IPS-18c (cell line): ENCODE measurements around the gene SLC35E4.
A peak's percentile ranks its signal among the peaks of the same experiment; 100 is the strongest.
"Not testable (repeated sequence)": the region's sequence is repeated elsewhere in the genome, so short reads cannot be mapped to it uniquely, and the experiment has no call there.

Experiments
- H3K4me3 ChIP-seq: 2 replicates; pipeline ENCODE4 v1.7.0; 2013; ENCODE audit warnings: low read depth, mild to moderate bottlenecking, low read length, moderate library complexity; ENCODE audit not compliant: insufficient read depth
- H3K9me3 ChIP-seq: one replicate; pipeline ENCODE4 v1.6.1; 2013; ENCODE audit warnings: mild to moderate bottlenecking, low read length, moderate library complexity; ENCODE audit not compliant: control insufficient read depth, insufficient read depth

SLC35E4 gene

DNA sequence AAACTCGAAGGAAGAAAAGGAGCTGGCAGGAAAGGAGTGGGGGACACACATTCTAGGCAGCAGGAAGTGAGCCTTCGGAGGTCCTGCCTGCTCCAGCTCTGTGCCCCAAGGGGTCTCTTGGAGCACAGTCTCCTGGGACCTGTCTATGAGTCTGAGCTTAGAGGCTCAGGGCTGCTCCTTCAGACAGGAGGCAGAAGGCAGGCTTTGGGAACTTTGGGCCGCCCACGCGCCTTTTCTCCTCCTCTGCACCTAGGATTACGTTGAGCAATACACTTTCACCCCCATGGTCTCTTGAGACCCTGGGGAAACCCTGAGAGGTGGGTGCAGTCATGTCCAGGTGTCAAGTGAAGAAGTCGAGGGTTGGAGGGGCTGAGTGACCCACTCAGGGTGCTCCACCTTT lies 27.6 kb upstream of the SLC35E4 start:
- Histone ChIP-seq H3K9me3 (no peaks in the 10 kb centered on the region), H3K4me3 (no peak overlapping the region; the same call in 1 of the 2 replicates)

- H3K9me3 ChIP-seq, result no peaks in the 10 kb centered on the region
- H3K4me3 ChIP-seq, result no peak overlapping the region
Measured at GRCh38 chr22:30609260-30610185, 26.1 kb upstream of the SLC35E4 start.

- Histone ChIP-seq H3K4me3 (no peak overlapping the region), H3K9me3 (no peaks in the 10 kb centered on the region)
Measured at GRCh38 chr22:30610299-30610698, 25.3 kb upstream of the SLC35E4 start.

DNA sequence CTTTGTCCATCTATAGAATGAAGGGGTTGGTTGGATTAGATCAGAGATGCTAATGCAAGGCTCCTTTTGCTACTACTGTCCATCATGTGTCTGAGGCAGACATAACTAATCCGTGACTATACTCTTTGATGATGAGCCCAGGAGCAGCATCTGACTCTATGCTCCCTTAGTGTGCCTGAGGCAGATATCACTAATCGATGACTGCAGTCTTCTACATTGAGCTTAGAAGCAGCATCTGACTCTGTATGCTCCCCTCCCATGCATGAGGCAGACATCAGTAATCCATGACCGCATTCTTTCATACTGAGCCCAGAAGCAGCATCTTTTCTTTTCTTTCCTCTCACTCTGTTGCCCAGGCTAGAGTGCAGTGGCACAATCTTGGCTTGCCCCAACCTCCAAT lies 24.4 kb upstream of the SLC35E4 start:
- no peaks in the 10 kb centered on the region for H3K9me3 ChIP-seq
- no peak overlapping the region for H3K4me3 ChIP-seq

GRCh38 chr22:30612789-30613188 lies 22.8 kb upstream of the SLC35E4 start:
- Histone ChIP-seq H3K4me3 (no peak overlapping the region), H3K9me3 (no peaks in the 10 kb centered on the region)

- Histone ChIP-seq H3K4me3 (no peak overlapping the region), H3K9me3 (no peaks in the 10 kb centered on the region)
Measured at GRCh38 chr22:30614268-30614667, 21.3 kb upstream of the SLC35E4 start.

GRCh38 chr22:30614879-30615278 lies 20.7 kb upstream of the SLC35E4 start:
- no peaks in the 10 kb centered on the region for H3K9me3 ChIP-seq
- H3K4me3 ChIP-seq, result no peak overlapping the region

GRCh38 chr22:30615543-30615954 lies 20.0 kb upstream of the SLC35E4 start:
- Histone ChIP-seq H3K9me3 (no peaks in the 10 kb centered on the region), H3K4me3 (no peak overlapping the region)

GRCh38 chr22:30617819-30618218 lies 17.8 kb upstream of the SLC35E4 start:
- Histone ChIP-seq H3K9me3 (no peaks in the 10 kb centered on the region), H3K4me3 (no peak overlapping the region)

DNA sequence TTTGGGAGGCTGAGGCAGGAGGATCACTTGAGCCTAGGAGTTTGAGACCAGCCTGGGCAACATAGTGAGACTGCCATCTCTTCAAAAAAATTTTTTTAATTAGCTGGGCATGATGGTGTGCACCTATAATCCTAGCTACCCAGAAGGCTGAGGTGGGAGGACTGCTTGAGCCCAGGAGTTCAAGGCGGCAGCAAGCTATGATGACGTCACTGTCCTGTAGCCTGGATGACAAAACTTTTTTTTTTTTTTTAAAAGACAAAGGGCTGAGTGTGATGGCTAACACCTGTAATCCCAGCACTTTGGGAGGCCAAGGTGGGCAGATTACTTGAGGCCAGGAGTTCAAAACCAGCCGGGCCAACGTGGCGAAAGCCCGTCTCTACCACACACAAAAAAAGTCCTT lies 15.7 kb upstream of the SLC35E4 start:
- not testable (repeated sequence) for H3K4me3 ChIP-seq, H3K9me3 ChIP-seq

GRCh38 chr22:30626413-30626812 lies 9.2 kb upstream of the SLC35E4 start:
- no peaks in the 10 kb centered on the region for H3K9me3 ChIP-seq
- H3K4me3 ChIP-seq, result no peak overlapping the region

DNA sequence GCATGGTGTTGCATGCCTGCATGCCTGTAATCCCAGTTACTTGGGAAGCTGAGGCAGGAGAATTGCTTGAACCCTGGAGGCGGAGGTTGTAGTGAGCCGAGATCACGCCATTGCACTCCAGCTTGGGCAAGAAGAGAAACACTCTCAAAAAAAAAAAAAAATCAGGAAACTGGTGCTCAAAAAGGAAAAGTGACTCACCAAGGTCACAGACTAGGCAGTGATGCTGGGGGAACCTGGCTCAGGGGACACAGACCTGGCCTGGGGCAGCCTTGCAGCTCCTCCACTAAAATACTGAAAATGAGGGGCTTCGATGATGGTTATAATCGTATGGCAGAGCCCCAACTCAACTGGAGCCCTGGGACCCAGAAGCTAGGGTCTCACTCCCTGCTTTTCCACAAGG lies 8.1 kb upstream of the SLC35E4 start:
- Histone ChIP-seq H3K4me3 (no peak overlapping the region), H3K9me3 (no peaks in the 10 kb centered on the region)

GRCh38 chr22:30628491-30628890 lies 7.1 kb upstream of the SLC35E4 start:
- no peak overlapping the region for H3K4me3 ChIP-seq
- H3K9me3 ChIP-seq, result no peaks in the 10 kb centered on the region

DNA sequence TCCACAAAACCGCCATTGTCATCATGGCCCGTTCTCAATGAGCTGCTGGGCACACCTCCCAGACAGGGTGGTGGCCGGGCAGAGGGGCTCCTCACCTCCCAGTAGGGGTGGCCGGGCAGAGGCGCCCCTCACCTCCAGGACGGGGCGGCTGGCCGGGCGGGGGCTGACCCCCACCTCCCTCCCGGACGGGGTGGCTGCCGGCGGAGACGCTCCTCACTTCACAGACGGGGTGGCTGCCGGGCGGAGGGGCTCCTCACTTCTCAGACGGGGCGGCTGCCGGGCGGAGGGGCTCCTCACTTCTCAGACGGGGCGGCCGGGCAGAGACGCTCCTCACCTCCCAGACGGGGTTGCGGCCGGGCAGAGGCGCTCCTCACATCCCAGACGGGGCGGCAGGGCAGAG lies 4.1 kb upstream of the SLC35E4 start:
- not testable (repeated sequence) for H3K4me3 ChIP-seq, H3K9me3 ChIP-seq

GRCh38 chr22:30634471-30635233 lies 929 bp upstream of the SLC35E4 start:
- Histone ChIP-seq H3K9me3 (peaks cover 5% of the 10 kb centered on the region), H3K4me3 (peak overlapping the region; percentile 70)

DNA sequence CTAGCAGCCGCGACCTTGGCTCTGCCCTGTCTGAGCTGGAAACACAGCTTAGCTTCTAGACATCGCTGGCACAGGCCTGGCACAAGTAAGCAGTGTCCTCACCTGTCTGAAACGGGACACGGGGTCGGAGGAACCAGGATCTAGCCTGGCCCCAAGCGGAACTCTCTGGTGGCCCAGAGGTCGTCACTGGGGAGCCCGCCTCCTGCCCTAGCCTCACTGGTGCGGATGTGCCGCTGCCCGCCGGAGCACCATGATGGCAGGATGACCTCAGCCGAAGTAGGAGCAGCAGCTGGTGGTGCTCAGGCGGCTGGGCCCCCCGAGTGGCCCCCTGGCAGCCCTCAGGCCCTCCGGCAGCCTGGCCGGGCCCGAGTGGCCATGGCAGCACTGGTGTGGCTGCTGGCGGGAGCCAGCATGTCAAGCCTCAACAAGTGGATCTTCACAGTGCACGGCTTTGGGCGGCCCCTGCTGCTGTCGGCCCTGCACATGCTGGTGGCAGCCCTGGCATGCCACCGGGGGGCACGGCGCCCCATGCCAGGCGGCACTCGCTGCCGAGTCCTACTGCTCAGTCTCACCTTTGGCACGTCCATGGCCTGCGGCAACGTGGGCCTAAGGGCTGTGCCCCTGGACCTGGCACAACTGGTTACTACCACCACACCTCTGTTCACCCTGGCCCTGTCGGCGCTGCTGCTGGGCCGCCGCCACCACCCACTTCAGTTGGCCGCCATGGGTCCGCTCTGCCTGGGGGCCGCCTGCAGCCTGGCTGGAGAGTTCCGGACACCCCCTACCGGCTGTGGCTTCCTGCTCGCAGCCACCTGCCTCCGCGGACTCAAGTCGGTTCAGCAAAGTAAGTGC lies 871 bp downstream of the SLC35E4 start:
- H3K9me3 ChIP-seq, result peaks cover 5% of the 10 kb centered on the region
- peak overlapping the region; percentile 70 for H3K4me3 ChIP-seq

DNA sequence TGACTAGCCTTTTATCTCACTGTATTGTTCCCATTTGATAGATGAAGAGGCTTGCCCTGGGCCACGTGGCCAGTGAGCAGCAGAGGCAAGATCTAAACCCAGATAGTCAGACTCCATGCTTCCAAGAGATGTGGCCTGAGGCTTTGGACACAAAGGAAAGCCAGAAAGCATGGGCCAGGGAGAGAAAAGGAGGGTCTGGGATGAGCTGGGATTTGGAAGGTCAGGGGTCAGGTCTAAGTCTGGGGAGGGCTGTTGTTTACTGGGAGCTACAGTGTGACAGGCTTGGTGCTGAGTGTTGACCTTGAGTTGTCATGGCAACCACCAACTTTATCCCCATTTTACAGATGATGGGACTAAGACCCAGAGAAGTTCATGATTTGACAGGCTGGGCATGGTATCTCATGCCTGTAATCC lies 2.1 kb downstream of the SLC35E4 start:
- 0 out of 2 replicates have a peak overlapping the region, but pooled peaks have one; percentile 20 for H3K4me3 ChIP-seq
- H3K9me3 ChIP-seq, result peaks cover 5% of the 10 kb centered on the region
